ENCODE data around the gene GAREM2.

DNA sequence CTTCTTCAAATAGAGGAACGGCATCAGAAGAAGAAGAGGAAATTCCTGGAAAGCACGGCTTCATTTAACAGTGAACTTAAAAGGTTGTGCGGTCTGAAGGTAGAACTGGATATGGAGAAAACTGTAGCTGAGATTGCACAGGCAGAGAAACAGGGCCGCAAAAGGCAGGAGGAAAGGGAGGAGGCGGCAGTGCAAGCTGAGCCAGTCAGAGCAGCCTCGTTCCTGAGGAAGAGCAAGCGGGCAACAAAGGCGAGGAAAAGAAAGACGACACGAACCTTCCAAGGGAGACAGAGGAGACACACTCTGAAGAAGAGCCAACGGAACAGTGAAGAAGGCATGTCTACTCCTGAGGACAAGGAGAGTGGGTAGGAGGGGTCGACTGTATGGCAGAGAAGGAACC is 22.6 kb upstream of the GAREM2 start:
- TF ChIP-seq CTCF (IDR thresholded peaks at IDR 0.05) (no peak), POLR2A (IDR thresholded peaks at IDR 0.05) (no peak)

Data from adrenal gland (tissue), 5 donors.